ENCODE data around the gene HERPUD1.
"Not testable (repeated sequence)": the region's sequence is repeated elsewhere in the genome, so short reads cannot be mapped to it uniquely, and the experiment has no call there.

The HERPUD1 gene

GRCh38 chr16:56933828-56934598, 2.1 kb downstream of the HERPUD1 start:
- DNase-seq (ENCODE audit: low read depth, low spot score) = no peak

DNA sequence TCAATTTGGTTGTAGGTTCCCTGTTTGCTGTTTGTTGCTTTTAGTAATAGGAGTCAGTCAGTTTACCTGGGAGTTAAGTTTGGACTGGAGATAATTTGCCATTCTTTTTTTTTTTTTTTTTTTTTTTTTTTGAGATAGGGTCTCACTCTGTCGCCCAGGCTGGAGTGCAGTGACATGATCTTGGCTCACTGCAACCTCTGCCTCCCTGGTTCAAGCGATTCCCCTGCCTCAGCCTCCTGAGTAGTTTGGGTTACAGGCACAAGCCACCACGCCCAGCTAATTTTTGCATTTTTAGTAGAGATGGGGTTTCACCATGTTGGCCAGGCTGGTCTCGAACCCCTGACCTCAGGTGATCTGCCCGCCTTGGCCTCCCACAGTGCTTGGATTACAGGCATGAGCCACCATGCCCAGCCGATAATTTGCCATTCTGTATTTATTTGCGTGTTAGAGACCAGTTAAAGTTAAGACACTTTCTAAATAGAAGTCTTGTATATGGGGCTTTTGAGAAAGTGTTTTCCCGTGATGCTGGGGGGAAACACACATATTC, 2.7 kb downstream of the HERPUD1 start:
- not testable (repeated sequence) for DNase-seq (ENCODE audit: low read depth, low spot score)

DNA sequence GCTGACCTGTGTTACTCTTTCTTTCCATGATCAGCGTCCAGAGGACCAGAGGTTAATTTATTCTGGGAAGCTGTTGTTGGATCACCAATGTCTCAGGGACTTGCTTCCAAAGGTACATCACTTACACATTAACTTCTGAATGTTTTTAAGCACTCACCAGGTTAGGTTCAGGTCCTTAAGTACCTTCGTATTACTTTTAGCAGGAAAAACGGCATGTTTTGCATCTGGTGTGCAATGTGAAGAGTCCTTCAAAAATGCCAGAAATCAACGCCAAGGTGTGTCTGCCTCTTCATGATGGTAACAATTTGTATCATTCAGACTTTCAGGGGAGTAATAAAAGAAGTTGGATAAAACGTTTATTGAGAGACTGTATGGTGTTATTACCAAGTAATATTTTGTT, 3.3 kb downstream of the HERPUD1 start:
- DNase-seq (ENCODE audit: low read depth, low spot score) = no peak

DNA sequence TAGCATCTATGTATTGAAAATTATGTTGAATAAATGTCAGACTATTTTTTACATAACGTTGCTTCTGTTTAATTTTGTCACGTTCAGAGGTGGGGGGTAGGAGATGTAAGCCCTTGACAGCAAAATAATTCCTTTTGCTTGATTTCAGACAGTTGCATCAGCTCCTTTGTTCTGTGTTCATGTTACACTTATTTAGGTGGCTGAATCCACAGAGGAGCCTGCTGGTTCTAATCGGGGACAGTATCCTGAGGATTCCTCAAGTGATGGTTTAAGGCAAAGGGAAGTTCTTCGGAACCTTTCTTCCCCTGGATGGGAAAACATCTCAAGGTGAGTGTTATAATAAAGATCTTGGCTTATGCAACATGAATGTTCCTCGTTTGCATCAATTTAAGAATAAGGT, 4.5 kb downstream of the HERPUD1 start:
- DNase-seq (ENCODE audit: low read depth, low spot score) = no peak

DNA sequence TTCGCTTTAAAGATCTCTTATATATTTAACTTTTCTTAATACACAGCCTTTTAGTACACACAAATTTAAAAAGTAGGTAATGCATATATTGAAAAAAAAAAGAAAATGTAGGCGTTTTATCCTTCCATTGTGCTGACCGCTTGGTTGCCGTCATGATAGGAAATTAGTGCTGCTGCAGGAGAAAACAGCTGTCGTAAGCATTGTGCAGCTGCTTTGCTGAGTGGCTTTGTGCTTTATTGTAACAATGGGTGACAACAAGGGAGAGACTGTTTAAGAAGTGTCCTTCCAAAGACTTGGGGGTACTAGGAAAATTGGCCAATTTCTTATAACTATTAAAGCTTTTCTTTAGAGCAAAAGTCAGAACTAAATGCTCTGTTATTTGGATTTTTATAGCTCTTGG, 5.0 kb downstream of the HERPUD1 start:
- DNase-seq (ENCODE audit: low read depth, low spot score) = no peak

DNA sequence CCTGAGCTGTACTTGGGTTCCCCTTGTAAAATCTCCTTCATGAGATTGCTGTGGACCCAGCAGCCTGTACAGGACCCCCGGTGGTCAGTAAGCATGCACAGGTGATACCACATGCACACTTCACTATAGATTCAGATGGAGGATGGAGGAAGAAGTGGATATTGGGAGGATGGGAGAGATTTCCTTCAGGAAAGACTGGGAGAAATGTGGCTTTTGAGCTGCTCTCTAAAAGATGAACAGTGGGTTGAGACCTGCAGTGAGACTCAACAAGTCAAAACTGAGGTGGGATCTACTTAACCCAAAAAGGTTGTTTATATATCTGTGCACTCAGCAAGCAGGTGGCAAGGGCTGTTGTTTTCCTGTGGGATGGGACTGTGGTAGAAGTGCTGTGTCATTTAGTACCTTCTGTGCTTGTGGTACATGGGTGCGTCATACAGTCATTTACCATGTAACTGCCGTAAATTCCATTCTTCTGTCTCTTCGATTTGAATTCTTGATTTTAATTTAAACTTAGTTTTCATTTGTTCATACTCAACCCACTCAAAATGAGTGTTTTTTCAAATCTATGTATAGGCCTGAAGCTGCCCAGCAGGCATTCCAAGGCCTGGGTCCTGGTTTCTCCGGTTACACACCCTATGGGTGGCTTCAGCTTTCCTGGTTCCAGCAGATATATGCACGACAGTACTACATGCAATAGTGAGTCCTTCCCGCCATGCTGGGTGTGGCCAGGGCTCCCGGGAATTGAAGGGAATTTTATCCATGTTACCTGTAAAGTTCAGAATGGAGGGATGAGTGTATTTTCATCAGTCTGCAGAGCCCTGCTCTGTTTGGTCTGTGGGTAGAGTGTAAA, 6.9 kb downstream of the HERPUD1 start:
- no peak for DNase-seq (ENCODE audit: low read depth, low spot score)

DNA sequence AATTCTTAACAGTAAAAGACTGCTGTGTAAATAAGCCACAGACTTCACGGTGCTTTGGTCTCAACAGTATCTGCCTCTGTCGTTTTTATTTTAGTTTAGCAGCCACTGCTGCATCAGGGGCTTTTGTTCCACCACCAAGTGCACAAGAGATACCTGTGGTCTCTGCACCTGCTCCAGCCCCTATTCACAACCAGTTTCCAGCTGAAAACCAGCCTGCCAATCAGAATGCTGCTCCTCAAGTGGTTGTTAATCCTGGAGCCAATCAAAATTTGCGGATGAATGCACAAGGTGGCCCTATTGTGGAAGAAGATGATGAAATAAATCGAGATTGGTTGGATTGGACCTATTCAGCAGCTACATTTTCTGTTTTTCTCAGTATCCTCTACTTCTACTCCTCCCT, 7.9 kb downstream of the HERPUD1 start:
- no peak for DNase-seq (ENCODE audit: low read depth, low spot score)

- DNase-seq (ENCODE audit: low read depth, low spot score) = no peak
Observed at GRCh38 chr16:56941092-56941491, 9.2 kb downstream of the HERPUD1 start.

- DNase-seq (ENCODE audit: low read depth, low spot score) = no peak
Observed at GRCh38 chr16:56941856-56942331, 10.0 kb downstream of the HERPUD1 start.

GRCh38 chr16:56943761-56944375, 11.9 kb downstream of the HERPUD1 start:
- no peak for DNase-seq (ENCODE audit: low read depth, low spot score)

DNA sequence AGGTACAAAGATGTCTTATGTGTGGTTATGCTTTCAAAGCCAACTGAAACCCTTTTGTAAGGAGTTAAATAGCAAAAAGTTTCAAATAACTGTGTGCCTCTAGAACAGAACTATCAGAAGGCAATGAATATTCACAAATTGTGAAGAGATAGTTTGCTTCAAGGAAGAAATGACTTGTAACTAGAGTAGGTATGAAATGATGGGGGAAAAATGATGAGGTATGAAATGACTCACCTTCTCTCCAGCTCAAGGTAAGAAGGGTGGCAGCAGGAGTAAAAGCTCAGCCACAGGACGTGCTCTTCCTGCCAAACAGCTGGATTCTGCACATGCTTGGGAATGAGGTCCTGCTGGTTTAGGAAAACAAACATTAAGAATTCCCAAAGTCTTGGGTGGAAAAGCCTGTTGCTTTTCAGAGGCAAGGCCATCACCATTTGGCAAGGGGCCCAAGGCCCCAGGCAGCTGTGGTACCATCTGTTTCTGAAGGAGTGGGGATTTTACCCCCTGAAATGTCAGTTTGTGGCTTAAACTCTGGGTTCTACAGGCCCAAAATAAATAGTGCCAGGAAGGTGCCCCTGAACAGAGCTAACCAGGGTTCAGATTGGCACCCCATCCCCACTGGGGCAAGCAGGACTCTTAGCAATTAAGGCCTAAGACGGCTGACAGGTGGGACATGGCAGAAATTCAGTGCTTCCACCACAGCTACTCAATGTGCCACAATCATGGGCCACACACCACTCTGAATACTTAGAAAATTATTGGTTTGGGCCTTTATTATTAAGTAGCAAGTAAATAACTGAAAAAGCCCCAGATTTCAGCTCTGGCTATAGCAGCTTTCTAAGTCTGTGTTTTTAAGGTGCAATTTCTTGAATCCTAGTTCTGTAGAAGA, 13.3 kb downstream of the HERPUD1 start:
- DNase-seq (ENCODE audit: low read depth, low spot score) = no peak

DNA sequence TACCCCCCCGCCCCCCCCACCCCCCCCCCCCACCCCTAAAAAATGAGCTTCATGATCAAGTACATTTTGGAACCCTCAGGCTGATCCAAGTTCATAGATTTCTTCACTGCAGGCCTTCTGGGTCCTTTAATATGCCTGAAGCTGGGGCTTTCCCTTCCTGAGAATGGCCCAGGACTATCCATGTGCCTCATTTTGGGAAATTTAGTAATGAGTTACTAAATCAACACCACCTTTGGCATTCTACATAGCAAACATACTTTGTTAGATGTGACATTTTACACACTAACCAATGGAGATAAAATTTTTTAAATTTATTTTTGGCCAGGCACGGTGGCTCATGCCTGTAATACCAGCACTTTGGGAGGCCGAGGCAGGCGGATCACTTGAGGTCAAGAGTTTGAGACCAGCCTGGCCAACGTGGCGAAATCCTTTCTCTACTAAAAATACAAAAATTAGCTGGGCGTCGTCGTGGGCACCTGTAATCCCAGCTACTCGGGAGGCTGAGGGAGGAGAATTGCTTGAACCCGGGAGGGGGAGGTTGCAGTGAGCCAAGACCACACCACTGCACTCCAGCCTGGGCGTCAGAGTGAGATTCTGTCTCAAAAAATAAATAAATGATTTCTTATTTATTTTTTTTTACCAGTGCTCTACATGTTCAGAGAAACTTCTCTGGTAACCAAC, 14.0 kb downstream of the HERPUD1 start:
- DNase-seq (ENCODE audit: low read depth, low spot score) = no peak

DNA sequence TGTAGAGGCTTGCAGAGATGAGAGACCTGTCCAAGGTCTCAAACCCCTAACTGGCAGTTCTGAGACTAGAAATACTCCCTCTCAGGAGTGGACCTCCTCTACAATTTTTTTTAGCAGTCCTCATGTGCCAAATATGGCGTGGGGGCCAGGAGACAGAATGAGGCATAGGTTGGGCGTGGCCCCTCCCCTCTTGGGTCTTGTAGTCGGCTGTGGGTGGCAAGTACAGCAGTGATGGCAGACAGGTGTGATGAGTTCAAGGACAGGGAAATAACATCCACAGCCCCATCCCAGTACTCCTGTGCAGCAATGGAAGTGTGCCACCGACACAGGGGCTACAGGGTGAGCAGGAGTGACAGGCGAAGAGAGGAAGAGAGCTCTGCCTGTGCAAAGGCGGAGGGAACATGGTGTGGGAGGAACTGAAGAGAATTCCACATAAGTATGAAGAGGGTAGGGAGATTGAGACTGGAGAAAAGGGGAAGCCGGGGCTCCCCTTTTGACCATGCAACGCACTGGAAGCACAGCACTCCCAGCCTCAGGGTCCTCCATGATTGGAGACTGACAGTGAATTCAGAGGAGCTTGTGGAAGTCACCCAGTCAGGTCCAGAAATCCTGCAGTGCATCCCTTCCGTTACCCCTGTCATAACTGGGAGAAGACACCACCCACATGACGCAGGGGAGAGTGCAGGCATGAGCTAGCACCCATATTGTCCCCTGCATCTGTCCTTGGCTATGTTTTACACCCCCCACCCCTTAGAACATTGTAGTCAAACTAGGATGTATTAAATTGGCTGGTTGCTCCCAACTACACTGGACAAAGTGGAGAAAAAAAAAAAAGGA, 15.0 kb downstream of the HERPUD1 start:
- no peak for DNase-seq (ENCODE audit: low read depth, low spot score)

- no peak for DNase-seq (ENCODE audit: low read depth, low spot score)
Observed at GRCh38 chr16:56947604-56947995, 15.7 kb downstream of the HERPUD1 start.

GRCh38 chr16:56948234-56948633, 16.3 kb downstream of the HERPUD1 start:
- no peak for DNase-seq (ENCODE audit: low read depth, low spot score)

DNA sequence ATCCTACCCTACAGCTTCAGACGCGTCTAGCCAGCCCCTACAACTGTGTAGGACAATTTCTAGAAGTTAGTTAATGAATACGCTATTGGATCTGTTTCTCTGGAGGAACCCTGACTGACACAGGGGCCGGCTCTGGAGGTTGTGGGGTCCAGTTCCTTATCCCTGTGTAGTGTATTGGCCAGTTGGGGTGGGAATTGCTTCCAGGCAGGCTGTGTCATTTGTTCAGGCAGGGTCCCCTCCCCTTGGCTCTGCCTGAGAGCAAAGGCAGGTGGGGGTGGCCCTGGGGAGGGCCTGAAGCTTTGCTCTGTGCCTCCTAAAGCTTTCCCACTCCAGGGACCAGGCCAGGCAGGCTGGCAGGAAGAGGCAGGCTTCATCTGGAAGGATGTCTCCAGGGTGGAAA, 18.1 kb downstream of the HERPUD1 start:
- DNase-seq (ENCODE audit: low read depth, low spot score) = no peak

DNA sequence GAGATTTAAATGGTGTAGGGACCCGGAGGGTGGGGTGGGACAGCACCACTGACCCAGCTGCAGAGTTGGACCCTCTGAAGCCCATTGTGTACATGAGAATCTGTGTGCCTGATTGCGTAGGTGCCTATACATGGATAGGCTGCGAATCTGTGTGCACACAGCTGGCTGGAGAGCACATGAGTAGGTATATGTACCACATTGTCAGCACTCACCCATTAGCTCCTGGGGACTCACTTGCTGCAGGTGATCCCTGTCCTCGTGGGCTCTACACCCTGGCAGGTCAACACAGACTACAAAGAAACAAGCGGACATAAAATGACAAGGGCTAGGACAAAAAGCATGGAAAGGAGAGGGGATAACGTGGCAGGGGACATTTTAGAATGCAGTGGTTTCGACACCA, 18.5 kb downstream of the HERPUD1 start:
- DNase-seq (ENCODE audit: low read depth, low spot score) = no peak

DNA sequence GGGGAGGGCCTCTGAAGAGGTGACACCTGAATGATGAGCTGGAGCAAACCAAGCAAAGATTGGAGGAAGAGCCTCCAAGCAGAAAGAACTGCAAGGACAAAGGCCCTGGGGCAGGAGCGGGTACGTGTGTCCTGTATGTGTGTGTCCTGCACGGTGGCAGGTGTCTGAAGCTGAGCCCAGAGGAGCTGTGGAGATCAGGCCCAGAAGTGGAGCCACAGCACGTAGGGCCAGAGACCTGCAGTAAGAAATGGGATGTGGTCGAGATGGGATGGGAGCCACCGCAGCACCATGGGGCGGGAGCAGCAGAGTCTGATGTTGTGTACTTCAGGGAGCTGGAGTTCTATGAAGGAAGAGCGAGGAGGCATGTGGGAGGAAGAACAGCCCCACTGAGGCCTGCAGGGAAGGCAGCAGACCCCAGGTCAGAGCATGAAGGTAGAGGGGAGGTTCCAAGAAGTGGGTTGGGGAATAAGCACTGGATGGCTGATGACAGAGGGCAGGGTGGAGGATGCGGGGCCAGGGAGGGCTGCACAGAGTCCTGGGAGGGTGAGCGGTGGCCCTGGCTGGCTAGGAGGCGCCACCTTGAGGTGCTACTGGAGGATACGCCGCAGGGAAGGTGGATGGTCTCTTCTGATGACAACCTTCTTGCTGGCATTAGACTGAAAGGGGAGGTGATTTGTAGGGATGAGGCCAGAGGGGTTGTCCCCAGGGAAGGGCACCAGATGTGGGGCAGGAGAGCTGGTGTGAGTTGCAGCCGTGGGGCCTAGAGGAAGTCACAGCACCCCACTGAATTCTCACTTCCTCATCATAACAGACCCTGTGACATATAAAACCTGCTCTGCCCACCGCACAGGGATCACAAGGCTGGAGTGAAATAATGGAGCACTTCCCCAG, 19.2 kb downstream of the HERPUD1 start:
- no peak for DNase-seq (ENCODE audit: low read depth, low spot score)

DNA sequence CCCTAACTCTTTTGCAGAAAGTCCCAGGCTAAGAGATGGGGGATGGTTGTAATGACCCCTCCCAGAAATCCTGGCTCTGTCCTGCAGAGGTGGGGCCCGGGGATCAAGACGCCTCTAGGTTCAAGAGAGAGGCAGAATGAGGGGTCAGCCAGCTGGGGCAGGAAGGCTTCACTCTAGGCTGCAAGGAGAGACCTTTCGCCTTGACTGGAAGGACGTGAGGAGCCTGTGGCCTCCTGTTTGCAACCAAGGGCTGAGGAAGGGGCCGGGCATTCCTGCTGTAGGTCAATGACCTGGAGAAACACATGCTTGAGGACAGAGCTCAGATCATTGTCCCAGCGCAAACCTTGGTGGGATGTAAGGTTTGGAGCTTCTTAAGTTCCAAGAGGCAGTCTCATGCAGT, 21.1 kb downstream of the HERPUD1 start:
- no peak for DNase-seq (ENCODE audit: low read depth, low spot score)
